ENCODE data around the gene TRIM24.

TRIM24 gene

DNA sequence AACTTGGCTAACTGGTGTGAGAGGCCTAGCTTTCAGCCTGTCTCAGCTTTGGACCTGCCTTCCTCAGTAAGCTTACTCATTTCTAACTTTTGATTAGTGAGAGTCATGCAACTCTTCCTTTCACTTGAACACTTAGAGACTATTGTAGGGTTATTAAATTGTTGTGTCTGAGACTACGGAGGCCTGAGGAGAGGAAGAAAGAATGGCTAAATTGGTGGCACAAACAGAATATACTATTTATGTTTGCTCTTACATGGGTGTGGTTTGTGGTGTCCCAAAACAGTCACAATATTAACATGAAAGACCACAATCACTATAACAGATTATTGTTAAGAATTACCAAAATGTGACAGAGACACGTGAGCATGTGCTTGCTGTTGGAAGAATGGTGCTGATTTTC, 82.1 kb downstream of the TRIM24 start:
- no peak for DNase-seq

DNA sequence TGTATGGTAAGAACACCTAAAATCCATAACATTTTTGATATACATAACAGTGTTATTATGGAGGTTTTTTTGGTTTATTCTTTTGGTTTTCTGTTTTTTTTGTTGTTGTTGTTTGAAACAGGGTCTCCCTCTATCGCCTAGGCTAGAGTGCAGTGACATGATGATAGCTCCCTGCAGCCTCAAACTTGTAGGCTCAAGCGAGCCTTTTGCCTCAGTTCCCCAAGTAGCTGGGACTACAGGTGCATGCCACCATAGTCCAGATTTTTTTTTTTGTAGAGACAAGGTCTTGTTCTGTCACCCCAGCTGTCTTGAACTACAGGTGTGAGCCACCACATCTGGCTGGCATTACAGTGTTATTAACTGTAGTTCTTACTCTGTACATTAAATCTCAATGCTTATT, 83.7 kb downstream of the TRIM24 start:
- no peak for DNase-seq

DNA sequence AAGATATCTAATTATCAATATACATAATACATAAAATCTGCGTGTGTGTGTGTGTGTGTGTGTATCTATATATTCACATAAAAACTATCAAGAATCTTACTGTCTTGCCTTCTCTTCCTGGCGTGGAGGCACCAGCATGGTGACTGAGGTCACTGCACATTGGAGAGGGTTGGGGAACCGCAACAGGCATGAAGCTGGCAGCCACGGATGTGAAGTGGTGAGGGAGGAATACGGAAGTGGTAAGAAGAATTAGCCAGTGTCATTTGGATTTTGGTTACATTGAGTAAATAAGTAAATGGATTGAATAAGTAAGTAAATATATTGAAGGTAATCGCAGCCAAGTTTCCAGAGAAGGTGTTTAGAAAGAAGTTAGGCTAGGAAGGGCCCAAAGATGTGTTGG, 85.1 kb downstream of the TRIM24 start:
- no peak for DNase-seq

DNA sequence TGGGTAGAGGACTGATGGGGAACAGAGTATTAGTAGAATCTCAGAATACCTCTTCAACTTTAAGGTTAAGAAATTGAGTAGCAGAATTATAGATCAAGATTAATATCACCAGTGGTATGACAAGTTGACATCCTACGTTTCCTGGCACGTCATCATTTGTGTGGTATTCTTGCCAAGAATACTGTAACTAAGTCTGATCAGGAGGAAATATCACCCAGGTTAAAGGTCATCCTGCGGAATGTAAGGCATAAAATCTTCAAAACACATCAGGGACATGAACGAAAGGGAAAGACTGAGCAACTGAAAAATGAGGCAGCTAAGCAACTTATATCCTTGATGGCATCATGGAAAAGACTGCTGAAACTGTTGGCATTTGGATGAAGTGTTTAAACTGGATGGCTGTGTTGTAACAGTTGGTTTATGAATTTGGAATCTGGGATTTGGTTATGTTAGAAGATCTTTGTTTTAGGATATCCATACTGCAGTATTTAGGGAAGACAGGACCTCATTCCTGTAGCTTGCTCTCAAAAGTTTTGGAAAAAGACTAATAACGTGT, 86.1 kb downstream of the TRIM24 start:
- no peak for DNase-seq

DNA sequence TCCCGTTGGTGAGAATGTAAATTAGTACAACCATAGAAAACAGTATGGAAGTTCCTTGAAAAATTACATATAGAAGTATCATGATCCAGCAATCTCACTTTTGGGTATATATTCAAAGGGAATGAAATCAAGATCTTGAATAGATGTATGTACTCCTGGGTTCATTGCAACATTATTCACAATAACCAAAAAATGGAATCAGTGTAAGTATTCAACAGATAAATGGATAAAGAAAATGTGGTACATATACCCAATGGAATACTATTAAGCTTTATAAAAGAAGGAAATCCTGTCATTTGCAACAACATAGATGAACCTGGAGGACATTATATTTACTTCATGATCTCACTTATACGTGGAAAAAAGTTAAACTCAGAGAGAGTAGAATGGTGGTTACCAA, 86.8 kb downstream of the TRIM24 start:
- no peak for DNase-seq

DNA sequence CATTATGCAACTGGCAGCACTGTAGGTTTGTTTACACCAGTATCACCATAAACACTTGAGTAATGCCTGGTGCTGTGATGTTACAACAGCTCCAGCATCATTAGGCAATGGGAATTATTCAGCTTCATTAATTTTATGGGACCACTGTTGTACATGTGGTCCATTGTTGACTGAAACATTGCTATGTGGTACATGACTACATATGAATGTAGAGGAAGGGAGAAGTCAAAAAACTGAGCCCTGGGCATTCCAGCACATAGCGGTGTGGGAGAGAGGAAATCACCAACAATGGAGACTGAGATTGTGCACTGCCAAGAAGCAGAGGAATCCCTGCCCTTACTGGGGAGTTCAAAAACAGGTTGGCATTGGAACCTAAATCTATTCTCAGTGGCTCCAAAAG, 89.0 kb downstream of the TRIM24 start:
- DNase-seq: no peak

DNA sequence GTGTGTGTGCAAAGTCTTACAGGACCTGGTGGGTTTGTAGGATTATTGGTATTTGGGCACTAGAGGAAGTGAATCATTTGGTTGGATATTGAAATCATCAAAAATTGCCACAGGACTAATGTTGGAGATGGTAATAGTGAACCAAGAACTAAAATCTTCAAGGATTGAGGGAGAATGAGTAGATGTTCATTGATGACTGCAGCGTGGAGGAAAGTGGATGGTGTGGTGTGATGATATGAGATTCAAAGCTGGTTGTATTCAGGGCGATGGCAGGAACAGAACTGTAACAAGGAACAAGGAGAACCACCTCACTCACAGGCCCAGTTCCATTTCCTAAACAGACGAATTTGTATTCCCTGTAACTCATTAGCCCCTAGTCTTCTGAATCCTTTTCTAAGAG, 90.3 kb downstream of the TRIM24 start:
- no peak for DNase-seq

DNA sequence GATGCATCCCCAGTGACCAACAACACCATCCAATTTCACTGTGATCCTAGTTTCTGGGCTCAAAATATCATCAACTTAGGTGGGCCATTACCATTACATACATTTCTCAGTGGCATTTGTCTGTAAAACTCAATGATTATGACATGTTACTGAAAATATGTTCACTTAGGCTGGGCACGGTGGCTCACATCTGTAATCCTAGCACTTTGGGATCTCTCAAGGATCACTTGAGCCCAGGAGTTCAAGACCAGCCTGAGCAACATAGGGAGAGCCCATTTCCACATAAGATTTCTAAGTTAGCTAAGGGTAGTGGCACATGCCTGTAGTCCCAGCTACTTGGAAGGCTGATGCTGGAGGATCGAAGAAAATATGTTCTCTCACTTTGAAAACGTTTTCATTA, 91.0 kb downstream of the TRIM24 start:
- no peak for DNase-seq

DNA sequence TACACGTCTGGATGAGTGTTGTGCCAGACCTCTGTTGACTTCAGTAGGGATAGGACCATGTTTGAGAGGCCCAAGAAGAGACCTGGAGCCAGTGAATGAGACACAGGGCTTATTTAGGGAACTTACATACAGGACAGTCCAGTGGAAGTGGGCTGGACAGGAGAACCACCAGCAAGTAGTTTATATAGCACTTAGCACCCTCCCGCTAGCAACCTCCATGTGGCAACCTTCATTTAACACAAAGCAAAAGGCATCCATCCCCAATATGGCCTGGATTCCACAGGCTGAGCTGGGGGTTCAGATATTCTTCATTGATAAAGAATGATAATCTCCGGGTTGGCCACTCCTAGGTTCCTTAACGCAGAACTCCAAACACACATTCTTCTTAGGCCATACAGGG, 93.7 kb downstream of the TRIM24 start:
- DNase-seq: no peak

DNA sequence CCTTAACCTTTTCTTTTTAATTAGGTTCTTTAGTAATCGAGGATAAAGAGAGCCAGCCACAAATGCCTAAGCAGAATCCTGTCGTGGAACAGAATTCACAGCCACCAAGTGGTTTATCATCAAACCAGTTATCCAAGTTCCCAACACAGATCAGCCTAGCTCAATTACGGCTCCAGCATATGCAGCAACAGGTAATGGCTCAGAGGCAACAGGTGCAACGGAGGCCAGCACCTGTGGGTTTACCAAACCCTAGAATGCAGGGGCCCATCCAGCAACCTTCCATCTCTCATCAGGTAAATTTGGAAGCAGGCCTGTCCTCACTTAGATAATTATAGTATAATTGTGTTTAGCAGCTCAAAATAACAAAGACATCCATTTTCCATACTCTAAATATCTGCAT, 94.6 kb downstream of the TRIM24 start:
- DNase-seq: no peak

DNA sequence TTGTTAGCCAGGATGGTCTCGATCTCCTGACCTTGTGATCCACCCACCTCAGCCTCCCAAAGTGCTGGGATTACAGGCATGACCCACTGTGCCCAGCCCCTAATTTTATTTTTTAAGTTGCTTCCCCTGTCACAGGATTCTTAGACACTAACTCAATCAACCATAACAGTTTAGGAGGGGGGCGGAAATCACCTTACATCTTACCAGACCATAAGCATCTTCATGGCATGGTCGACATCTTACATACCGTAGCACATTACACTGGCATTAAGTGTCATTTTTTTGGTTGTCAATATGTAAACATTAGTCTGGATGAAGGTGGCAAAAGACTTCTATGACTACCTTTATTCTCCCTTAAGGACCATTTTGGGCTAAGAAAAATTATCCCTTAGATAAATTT, 95.6 kb downstream of the TRIM24 start:
- no peak for DNase-seq

DNA sequence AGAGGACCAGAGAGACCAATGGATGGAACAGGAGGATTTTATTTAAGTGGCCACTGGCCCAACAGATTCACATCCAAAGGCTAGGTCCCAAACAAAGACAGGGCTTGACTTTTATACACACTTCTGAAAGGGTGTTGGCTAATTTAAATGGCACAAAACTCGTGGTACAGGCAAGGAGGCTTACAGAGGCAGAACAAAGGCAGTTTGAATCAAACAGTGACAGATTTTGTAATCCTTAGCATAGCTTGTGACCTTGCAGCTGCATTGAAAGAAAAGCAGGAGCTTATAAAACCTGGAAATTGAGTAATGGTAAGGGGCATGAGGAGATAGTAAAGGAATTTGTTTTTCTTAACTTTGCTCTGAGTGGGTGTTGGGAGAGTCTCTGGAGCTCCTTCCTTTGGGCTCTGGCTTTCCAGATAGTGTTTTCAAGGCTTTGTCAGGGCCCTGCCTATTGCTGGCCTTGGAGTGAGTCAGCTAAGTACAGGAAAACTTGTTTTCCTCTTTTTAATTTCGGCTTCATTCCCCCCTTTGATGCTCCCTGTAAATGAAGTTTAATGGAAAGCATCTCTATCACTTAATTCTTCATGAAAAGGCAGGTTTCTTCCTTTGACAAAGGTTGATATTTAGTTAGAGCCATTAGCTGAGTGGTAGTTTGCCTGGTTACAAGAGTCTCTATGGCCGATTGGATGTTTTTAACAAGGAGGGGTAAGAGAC, 96.9 kb downstream of the TRIM24 start:
- no peak for DNase-seq

DNA sequence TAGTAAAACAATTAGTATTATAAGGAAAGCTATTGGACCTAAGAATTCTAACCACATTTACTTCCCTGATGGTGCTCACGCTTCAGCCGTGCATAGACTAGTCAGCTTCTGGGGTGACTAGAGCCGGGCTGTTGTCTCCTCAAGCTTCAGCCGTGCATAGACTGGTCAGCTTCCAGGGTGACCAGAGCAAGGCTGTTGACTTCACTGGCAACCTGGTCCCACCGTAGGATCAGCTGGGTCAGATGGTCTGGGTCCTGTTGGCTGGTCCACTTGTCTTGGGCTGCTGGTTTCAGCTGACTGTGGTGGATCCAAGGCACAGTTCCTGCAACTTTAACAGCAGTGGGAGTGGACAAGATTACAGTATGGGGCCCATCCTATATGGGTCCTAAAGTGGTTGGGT, 99.4 kb downstream of the TRIM24 start:
- no peak for DNase-seq

DNA sequence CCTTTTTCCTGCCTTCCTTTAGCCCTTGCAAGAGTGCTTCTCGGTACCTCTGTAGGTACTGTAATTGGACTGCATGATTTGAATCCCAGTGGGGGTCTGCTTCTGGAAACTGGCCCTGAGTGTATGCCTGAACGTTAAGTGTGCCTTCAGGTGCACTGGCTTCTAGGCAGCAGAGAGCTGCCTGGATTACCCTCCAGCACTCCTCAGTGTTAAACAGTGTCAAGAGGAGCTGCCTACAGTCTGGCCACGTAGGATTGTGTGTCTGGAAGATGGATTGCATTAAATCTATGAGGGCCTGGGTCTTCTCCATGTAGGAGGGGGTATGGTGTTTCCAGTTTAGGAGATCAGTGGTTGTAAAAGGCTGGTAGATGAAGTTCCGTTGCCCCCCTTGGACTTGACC, 103.7 kb downstream of the TRIM24 start:
- DNase-seq: no peak

DNA sequence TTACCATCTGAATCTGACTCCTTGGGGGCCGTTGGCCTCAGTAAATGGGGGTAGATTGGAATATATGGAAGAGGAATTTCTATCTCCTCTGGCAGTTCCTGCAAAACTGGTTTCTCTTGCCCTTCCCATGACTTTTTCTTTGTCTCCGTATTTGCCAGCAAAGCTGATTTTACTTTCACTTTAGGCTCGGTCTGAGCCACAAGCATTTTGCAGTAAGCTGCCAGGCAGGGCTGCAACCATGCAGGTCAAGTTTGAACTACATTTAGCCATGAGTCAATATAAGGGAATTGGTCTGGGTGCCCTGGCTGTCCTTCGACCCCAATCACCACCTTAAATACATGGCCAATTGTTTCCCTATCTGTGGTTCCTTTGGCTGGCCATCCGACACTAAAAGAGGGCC, 104.3 kb downstream of the TRIM24 start:
- no peak for DNase-seq

DNA sequence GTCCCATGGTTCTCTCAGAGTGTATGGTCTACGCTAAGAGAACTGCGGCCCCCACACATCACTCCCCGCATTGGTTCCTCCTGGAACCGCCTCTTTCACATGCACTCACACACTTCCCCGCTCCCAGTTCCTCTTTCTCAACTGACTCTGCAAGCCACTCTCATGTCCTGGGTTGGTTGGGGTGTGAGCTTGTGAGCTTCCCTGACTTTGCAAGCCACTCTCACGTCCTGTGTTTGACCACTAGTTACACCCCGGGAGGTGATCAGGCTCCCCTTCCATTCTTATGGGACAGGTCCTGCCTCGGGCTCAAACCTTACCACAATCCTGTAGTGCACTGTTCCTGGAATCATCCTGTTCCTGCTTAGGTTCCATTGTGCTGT, 105.0 kb downstream of the TRIM24 start:
- no peak for DNase-seq

DNA sequence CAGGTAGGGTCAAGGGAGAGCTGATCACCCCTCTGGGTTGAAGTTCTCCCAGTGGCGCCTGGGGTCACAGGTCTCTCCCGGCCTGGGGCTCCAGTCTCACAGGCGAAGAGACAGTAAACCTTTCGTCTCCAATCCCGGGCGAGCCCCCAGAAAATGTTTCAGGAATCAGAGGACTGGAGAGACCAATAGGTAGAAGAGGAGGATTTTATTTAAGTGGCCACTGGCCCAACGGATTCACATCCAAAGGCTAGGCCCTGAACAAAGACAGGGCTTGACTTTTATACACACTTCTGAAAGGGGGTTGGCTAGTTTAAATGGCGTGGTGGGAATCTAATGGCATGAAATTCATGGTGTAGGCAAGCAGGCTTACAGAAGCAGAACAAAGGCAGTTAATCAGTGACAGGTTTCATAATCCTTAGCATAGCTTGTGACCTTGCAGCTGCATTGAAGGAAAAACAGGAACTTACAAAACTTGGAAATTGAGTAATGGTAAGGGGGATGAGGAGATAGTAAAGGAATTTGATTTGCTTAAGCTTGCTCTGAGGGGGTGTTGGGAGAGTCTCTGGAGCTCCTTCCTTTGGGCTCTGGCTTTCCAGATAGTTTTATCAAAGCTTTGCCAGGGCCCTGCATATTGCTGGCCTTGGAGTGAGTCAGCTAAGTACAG, 105.5 kb downstream of the TRIM24 start:
- no peak for DNase-seq

DNA sequence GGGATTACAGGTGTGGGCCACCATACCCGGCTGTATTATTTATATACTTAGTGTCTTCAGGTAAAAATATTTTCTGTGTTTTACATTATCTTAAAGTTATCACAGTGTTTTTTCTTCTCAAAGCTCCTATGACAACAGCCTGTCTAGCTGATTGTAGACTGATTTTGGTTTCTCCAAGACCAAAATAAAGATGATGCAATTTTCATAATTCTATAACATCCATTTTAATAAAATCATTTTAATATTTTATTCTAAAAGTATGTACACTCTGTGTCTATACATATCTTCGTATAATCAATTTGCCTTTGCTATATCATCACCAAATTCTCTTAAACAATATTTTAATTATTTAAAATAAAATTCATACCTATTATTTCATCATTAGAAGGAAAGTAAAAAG, 108.6 kb downstream of the TRIM24 start:
- DNase-seq: no peak

DNA sequence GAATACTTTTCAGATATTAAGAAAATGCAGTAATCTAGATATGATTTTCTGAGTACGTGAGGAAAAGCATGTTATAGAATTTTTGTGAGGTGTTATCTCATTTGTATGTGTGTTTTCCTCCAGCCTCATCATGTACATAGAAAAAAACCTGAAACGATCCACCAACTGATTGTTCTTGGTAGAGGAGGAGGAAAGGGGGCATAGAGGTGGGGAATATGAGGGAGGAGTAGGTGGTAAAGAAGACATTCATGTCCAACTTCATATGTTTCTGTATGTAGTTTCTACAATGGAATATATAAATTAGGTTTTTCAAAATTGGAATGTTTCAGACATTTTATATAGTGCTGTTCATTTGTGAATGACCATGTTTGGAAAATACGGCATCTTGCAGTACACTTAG, 109.4 kb downstream of the TRIM24 start:
- no peak for DNase-seq

DNA sequence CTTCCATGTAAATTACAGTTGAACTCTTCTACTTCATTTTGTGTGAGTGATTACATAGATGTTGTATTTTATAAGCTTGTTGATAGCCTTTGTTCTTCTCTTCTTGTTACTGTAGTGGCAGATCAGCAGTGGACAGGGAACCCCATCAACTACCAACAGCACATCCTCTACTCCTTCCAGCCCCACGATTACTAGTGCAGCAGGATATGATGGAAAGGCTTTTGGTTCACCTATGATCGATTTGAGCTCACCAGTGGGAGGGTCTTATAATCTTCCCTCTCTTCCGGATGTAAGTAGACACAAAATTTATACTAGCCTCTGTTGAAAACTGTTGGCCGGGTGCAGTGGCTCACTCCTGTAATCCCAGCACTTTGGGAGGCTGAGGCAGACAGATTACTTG, 110.7 kb downstream of the TRIM24 start:
- no peak for DNase-seq

DNA sequence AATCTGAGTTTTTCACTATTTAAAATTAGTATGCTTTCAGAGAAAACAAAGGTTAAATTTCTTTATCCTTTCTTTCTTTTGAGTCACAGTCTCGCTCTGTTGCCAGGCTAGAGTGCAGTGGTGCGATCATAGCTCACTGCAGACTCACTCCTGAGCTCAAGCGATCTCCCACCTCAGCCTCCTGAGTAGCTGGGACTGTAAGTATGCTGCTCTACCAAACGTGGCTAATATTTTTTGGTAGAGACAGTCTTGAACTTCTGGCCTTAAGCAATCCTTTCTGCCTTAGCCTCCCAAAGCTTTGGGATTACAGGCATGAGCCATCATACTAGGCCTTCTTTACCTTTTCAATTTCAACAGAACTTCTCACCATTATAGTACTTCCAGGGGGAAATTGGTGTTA, 113.7 kb downstream of the TRIM24 start:
- no peak for DNase-seq

DNA sequence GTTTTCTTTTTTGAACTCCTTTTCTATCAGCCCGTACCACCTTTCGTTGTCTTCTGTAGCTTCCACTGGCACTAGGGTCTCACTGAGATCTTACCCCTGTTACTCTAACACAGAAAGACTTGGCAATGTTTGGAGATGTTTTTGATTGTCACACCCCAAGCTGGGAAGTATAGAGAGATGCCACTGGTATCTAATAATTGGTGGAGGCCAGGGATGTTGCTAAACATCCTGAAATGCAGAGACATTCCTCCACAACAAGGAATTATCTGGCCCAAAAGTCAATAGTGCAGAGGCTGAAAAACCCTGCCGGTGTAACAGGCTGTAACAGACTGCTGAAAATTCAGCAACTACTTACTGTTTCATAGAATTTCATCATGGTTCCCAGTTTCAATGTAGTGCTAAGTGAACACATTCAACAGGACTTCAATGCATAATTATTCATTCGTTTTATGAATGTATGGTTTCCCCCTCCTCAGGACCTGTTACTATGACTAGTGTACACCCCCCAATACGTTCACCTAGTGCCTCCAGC, 115.9 kb downstream of the TRIM24 start:
- DNase-seq: no peak

DNA sequence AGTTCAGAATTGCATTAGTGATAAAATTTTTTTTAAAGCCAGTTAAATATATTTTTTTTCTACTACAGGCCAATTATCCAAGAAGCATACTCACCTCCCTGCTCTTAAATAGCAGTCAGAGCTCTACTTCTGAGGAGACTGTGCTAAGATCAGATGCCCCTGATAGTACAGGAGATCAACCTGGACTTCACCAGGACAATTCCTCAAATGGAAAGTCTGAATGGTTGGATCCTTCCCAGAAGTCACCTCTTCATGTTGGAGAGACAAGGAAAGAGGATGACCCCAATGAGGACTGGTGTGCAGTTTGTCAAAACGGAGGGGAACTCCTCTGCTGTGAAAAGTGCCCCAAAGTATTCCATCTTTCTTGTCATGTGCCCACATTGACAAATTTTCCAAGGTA, 119.1 kb downstream of the TRIM24 start:
- no peak for DNase-seq

DNA sequence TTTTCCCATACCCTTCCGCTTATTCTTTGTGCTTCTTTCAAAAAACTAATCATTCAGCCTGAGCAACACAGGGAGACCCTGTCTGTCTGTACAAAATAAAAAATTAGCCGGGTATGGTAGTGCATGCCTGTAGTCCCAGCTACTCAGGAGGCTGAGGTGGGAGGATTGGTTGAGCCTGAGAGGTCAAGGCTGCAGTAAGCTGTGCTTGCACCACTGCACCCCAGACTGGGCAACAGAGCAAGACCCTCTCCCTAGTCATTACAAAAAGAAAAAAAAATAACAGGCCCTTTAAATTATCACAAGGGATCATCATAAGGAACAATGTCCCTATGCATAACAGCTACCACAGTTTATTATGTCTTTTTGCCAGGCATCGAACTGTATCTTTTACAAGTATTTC, 119.6 kb downstream of the TRIM24 start:
- DNase-seq: no peak

Data from C1 segment of cervical spinal cord (tissue), 14 donors.